HCT116 (cell line): ENCODE results near the gene ROBO1. TPM values are rescaled to one million over a fixed set of nuclear protein-coding genes. Genes with fewer than 3 reads are reported as not detected.

ENCODE experiments used
- ATAC-seq: fragments of 200-7000 bp; cut with Tn5 transposase; 2 replicates; pipeline ENCODE4 v1.9.1; 2020; ENCODE audit warnings: mild to moderate bottlenecking, moderate library complexity
- BruUV-seq: library from RNA; stranded (reverse); fragments of 400-500 nt; replicated peaks from 2 replicates; lab custom pipeline; 2021; lab: Mats Ljungman, UMichigan
- CTCF ChIA-PET: fragments of 300-600 bp; sonication (Branson Sonifier 250); formaldehyde crosslinking; loops from one replicate; lab custom pipeline; 2021; ENCODE audit warnings: antibody characterized with exemption; lab: Charles Lee
- POLR2A ChIA-PET: fragments of 300-600, 350-600 bp; sonication (Branson Sonifier 250); formaldehyde crosslinking; loops from one replicate; lab custom pipeline; 2021; ENCODE audit warnings: antibody characterized with exemption; lab: Charles Lee
- RAD21 ChIA-PET, 2 experiments: fragments of 300-600 bp; sonication (Branson Sonifier 250); formaldehyde crosslinking; loops; one replicate each; lab custom pipeline; 2023; ENCODE audit warnings: low total read pairs in 2 of 2; ENCODE audit not compliant: uncharacterized antibody in 2 of 2, unreplicated experiment in 2 of 2, low non-redundant PET in 1 of 2; lab: Charles Lee
- DNase-seq: peaks from one replicate; pipeline ENCODE4 v3.0.0-alpha.2; 2010; ENCODE audit warnings: low read depth, low spot score
- H2AFZ ChIP-seq: fragments of 200-600 bp; shearing (Covaris generic), sonication (generic); 2 replicates; pipeline ENCODE4 v1.6.1; 2017; ENCODE audit warnings: low read depth, mixed run types, mixed read lengths, antibody characterized with exemption, low read length; ENCODE audit not compliant: poor library complexity, severe bottlenecking
- H3K27ac ChIP-seq: 2 replicates; pipeline ENCODE4 v1.5.1; 2012; ENCODE audit warnings: low read depth, low read length
- H3K27me3 ChIP-seq: fragments of 200-600 bp; sonication (generic); 2 replicates; pipeline ENCODE4 v1.6.1; 2016; ENCODE audit warnings: mixed run types, low read length, mixed read lengths; ENCODE audit not compliant: insufficient read depth
- H3K36me3 ChIP-seq, 2 experiments: fragments of 200-500 bp in 1 of 2; fragments of 200-600 bp in 1 of 2; sonication (Bioruptor generic) in 1 of 2; sonication (generic) in 1 of 2; 2 replicates each; pipeline versions ENCODE4 v1.5.1 to v1.6.1; 2014 to 2016; ENCODE audit warnings: low read length in 2 of 2, inconsistent platforms in 1 of 2, mixed read lengths in 1 of 2, mixed run types in 1 of 2; ENCODE audit not compliant: insufficient read depth in 2 of 2, control insufficient read depth in 1 of 2
- H3K4me1 ChIP-seq, 2 experiments: fragments of 200-600 bp in 1 of 2; sonication (generic) in 1 of 2; 2 replicates each; pipeline versions ENCODE4 v1.5.1 to v1.6.1; 2012 to 2017; ENCODE audit warnings: low read length in 2 of 2, inconsistent platforms in 1 of 2, mild to moderate bottlenecking in 1 of 2, mixed read lengths in 1 of 2, mixed run types in 1 of 2, moderate library complexity in 1 of 2; ENCODE audit not compliant: insufficient read depth in 2 of 2, control insufficient read depth in 1 of 2
- H3K4me2 ChIP-seq: fragments of 200-600 bp; sonication (generic); 2 replicates; pipeline ENCODE4 v1.6.1; 2017; ENCODE audit warnings: mixed run types, low read length, mixed read lengths
- H3K4me3 ChIP-seq, 2 experiments: fragments of 200-600 bp in 1 of 2; sonication (generic) in 1 of 2; replicated peaks in 1 of 2; 2 replicates each; pipeline ENCODE4 v1.5.1; 2011 to 2016; ENCODE audit warnings: low read length in 2 of 2, control low read depth in 1 of 2, low read depth in 1 of 2, mild to moderate bottlenecking in 1 of 2, mixed read lengths in 1 of 2, mixed run types in 1 of 2
- H3K79me2 ChIP-seq: fragments of 200-600 bp; sonication (generic); 2 replicates; pipeline ENCODE4 v1.6.1; 2017; ENCODE audit warnings: mild to moderate bottlenecking, mixed run types, low read length, moderate library complexity, mixed read lengths; ENCODE audit not compliant: insufficient read depth
- H3K9ac ChIP-seq: fragments of 200-600 bp; sonication (generic); 2 replicates; pipeline ENCODE4 v1.6.1; 2016; ENCODE audit warnings: low read length, mixed read lengths
- H3K9me2 ChIP-seq: fragments of 200-600 bp; sonication (generic), shearing (Covaris generic); 2 replicates; pipeline ENCODE4 v1.6.1; 2017; ENCODE audit warnings: mixed run types, mild to moderate bottlenecking, moderate library complexity; ENCODE audit not compliant: insufficient read depth
- H3K9me3 ChIP-seq, 2 experiments: fragments of 200-500 bp in 1 of 2; fragments of 200-600 bp in 1 of 2; sonication (Bioruptor generic) in 1 of 2; sonication (generic) in 1 of 2; 2 replicates each; pipeline ENCODE4 v1.6.1; 2014 to 2017; ENCODE audit warnings: low read length in 2 of 2, mixed read lengths in 2 of 2, inconsistent platforms in 1 of 2, low read depth in 1 of 2, mild to moderate bottlenecking in 1 of 2, mixed run types in 1 of 2, moderate library complexity in 1 of 2; ENCODE audit not compliant: control insufficient read depth in 1 of 2, insufficient read depth in 1 of 2
- H4K20me1 ChIP-seq: fragments of 200-600 bp; sonication (generic), shearing (Covaris generic); 2 replicates; pipeline ENCODE4 v1.6.1; 2017; ENCODE audit warnings: mixed run types, mild to moderate bottlenecking, moderate library complexity; ENCODE audit not compliant: insufficient read depth
- ATF3 ChIP-seq: IDR thresholded peaks from 2 replicates; pipeline ENCODE4 v1.6.1; 2012
- CBX3 ChIP-seq: IDR thresholded peaks from 2 replicates; pipeline ENCODE4 v1.6.1; 2012; ENCODE audit warnings: low read depth
- CEBPB ChIP-seq: IDR thresholded peaks from 2 replicates; pipeline ENCODE4 v1.6.1; 2012; ENCODE audit warnings: low read depth
- ELF1 ChIP-seq: IDR thresholded peaks from 2 replicates; pipeline ENCODE4 v1.6.1; 2012; ENCODE audit warnings: low read depth, borderline replicate concordance
- EZH2 ChIP-seq: fragments of 200-600 bp; sonication (generic); IDR thresholded peaks from 2 replicates; pipeline ENCODE4 v1.6.1; 2017; ENCODE audit warnings: antibody characterized with exemption, mixed run types
- JUND ChIP-seq: IDR thresholded peaks from 2 replicates; pipeline ENCODE4 v1.6.1; 2012
- MAX ChIP-seq: IDR thresholded peaks from 2 replicates; pipeline ENCODE4 v1.6.1; 2012
- POLR2A ChIP-seq: IDR thresholded peaks from 2 replicates; pipeline ENCODE4 v1.7.0; 2011; ENCODE audit warnings: borderline replicate concordance; ENCODE audit not compliant: insufficient read depth, insufficient read length; ENCODE audit errors: extremely low read depth
- POLR2AphosphoS5 ChIP-seq: IDR thresholded peaks from 2 replicates; pipeline ENCODE4 v1.6.1; 2011; ENCODE audit warnings: mild to moderate bottlenecking, low read depth, low read length, moderate library complexity
- SIN3A ChIP-seq: IDR thresholded peaks from 2 replicates; pipeline ENCODE4 v1.6.1; 2012; ENCODE audit warnings: low read depth
- SRF ChIP-seq: IDR thresholded peaks from 2 replicates; pipeline ENCODE4 v1.6.1; 2012; ENCODE audit warnings: low read depth
- TCF7L2 ChIP-seq: IDR thresholded peaks from 2 replicates; pipeline ENCODE4 v1.7.0; 2011; ENCODE audit warnings: borderline replicate concordance, inconsistent platforms; ENCODE audit not compliant: insufficient read depth, insufficient read length; ENCODE audit errors: extremely low read depth
- YY1 ChIP-seq: IDR thresholded peaks from 2 replicates; pipeline ENCODE4 v1.6.1; 2011; ENCODE audit warnings: low read length, low read depth, moderate library complexity, mild to moderate bottlenecking; ENCODE audit not compliant: insufficient replicate concordance; ENCODE audit errors: extremely low read depth
- ZBTB33 ChIP-seq: IDR thresholded peaks from 2 replicates; pipeline ENCODE4 v1.6.1; 2011; ENCODE audit warnings: mild to moderate bottlenecking, low read length, moderate library complexity; ENCODE audit not compliant: insufficient replicate concordance; ENCODE audit errors: extremely low read depth
- intact Hi-C: fragments of 100-400 bp; cut with micrococcal nuclease; formaldehyde crosslinking; loops from 2 replicates; pipeline ENCODE4 v1.10.0; 2022
- total RNA-seq: library from RNA; stranded (reverse); gene quantifications from one replicate; pipeline ENCODE4 v1.2.1, GENCODE V29; 2021; ENCODE audit not compliant: unreplicated experiment

Gene ROBO1
- total RNA-seq, 1 experiment from 2014 or later: 0.27 TPM

- no TSS peak for BruUV-seq
- POLR2A ChIA-PET: no interaction called here
Observed at GRCh38 chr3:78844307-78844706, 923.5 kb downstream of the ROBO1 start.

GRCh38 chr3:78839693-78840092 lies 928.1 kb downstream of the ROBO1 start:
- BruUV-seq: no TSS peak
- intact Hi-C loops: no loop called here
- TF ChIP-seq POLR2A: no peak
- TF ChIP-seq JUND: no peak
- TF ChIP-seq YY1: no peak
- no peak for TF ChIP-seq POLR2AphosphoS5
- TF ChIP-seq MAX: no peak
- no peak for TF ChIP-seq ZBTB33
- TF ChIP-seq EZH2: no peak
- TF ChIP-seq ELF1: no peak
- TF ChIP-seq SRF: no peak
- no peak for TF ChIP-seq TCF7L2
- DNase-seq (no peak), ATAC-seq (no peak)
- Histone ChIP-seq H3K27me3 (no peaks in the 10 kb centered on the region), H3K4me2 (no peak overlapping the region), H3K27ac (no peak overlapping the region), H3K9me2 (no peaks in the 10 kb centered on the region), H4K20me1 (no peaks in the 10 kb centered on the region), H3K4me3 (no peak overlapping the region), H3K9ac (no peak overlapping the region), H3K79me2 (no peaks in the 10 kb centered on the region), H3K4me1 (no peaks in the 10 kb centered on the region), H3K36me3 (no peaks in the 10 kb centered on the region), H3K9me3 (peaks cover 0 to 34% of the 10 kb centered on the region in 2 experiments; a peak in 2 of 4 replicates), H2AFZ (no peak overlapping the region)
- POLR2A ChIA-PET: no interaction called here
- RAD21 ChIA-PET: no interaction called here
- CTCF ChIA-PET: no interaction called here

More at GRCh38 chr3:78844307-78844706, 923.5 kb downstream of the ROBO1 start:
- no peaks in the 10 kb centered on the region for H4K20me1 ChIP-seq
- peaks cover 5 to 19% of the 10 kb centered on the region in 2 experiments; a peak in 2 of 4 replicates for H3K9me3 ChIP-seq
- H3K4me1 ChIP-seq: no peaks in the 10 kb centered on the region
- H2AFZ ChIP-seq: no peak overlapping the region
- no peaks in the 10 kb centered on the region for H3K27me3 ChIP-seq
- DNase-seq: no peak
- no peak for TF ChIP-seq CEBPB
- TF ChIP-seq SIN3A: no peak
- TF ChIP-seq ELF1: no peak
- no peak for TF ChIP-seq CBX3
- no peak for TF ChIP-seq ATF3
- TF ChIP-seq MAX: no peak
- no peak overlapping the region for H3K4me3 ChIP-seq
- H3K36me3 ChIP-seq: no peaks in the 10 kb centered on the region
- RAD21 ChIA-PET: no interaction called here
- no peak overlapping the region for H3K9ac ChIP-seq
- ATAC-seq: no peak
- no peaks in the 10 kb centered on the region for H3K79me2 ChIP-seq
- no peaks in the 10 kb centered on the region for H3K9me2 ChIP-seq
- intact Hi-C loops: no loop called here
- no peak overlapping the region for H3K27ac ChIP-seq
- no peak overlapping the region for H3K4me2 ChIP-seq
- CTCF ChIA-PET: no interaction called here
